ENCODE results near the gene GLI3. TPM values are rescaled to one million over a fixed set of nuclear protein-coding genes. Genes with fewer than 3 reads are reported as not detected.

GLI3 gene
- total and polyA plus RNA-seq, 2 of the 4 experiments (the other 2 are of a cell fraction) = 1.3 to 3.9 TPM

DNA sequence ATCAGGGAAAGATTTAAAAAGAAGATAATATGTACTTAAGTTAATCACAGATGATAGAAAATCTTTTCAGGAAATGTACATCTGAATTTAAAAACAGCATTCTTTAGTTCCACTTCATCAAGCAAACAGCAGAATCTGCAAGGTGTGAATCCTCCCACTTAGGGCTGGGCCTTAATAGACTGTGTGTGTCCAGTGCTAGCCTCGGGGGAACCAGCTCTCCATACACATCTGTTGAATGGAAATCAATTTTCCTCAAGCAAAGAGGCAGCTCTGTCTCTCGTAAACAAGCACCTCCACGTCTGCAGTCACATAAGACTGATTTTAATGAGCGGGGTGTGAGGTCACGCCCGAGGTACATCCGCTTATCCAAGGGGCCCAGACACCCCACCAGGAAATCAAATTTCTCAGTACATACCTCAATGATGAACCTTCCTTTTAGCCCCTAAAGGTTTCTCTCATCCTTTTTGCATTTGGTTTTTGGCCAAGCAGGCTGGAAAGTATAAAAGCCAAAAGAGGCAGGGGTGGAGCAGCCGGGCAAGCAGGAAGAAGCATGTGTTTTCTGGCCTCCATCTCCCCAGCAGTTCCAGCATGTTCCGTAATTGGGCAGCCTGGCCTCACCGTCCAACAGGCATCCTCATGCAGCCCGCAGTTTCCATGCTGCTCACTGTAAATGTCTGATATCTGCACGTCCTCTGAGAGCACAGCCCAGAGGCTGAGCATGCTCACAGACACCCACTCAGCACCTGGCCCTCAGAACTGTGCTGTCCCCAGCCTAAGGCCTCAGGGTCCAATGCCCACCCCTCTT, 131.3 kb downstream of the GLI3 start (continued):
- no peak for TF ChIP-seq FOS (IDR thresholded peaks at IDR 0.05; ENCODE audit: low read depth, low read length)

DNA sequence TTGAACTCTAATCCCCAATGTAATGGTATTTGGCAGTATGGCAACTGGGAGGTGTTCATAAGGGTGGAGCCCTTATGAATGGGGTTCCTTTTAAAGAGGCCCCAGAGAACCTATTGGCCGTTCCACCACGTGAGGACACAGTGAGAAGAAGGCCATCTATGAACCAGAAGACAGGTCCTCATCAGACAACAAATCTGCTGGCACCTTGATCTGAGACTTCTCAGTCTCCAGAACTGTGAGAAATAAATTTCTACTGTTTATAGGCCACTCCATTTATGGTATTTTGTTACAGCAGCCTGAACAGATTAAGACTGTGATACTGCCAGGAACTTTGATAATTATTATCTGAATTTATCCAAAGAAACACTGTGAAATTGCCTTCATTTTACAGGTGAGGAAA, 132.3 kb downstream of the GLI3 start:
- no peak overlapping the region for H2AK5ac ChIP-seq (ENCODE audit: low read depth, low read length)
- no peak for ATAC-seq (ENCODE audit: low read depth)
- no peak overlapping the region for H4K91ac ChIP-seq (ENCODE audit: insufficient read depth, low read depth, low read length)
- dilution Hi-C loops (cut with HindIII; ENCODE audit: low sequenced_read_pairs, unreplicated experiment) = no loop called here
- no peaks in the 10 kb centered on the region for H3K9me3 ChIP-seq (ENCODE audit: control insufficient read depth, insufficient read depth, low read length)
- H3K79me1 ChIP-seq (ENCODE audit: low read depth in 1 of 2, low read length in 2 of 2) = peaks cover 0 to 10% of the 10 kb centered on the region in 2 experiments; a peak in 2 of 4 replicates
- no peak overlapping the region for H3K4me3 ChIP-seq (ENCODE audit: insufficient read depth, low read depth, low read length)
- BruUV-seq (replicated peaks) = no TSS peak
- no peak overlapping the region for H3K23ac ChIP-seq (ENCODE audit: low read depth, low read length)
- H3K14ac ChIP-seq (replicated peaks; ENCODE audit: low read depth, low read length) = no peak overlapping the region
- in situ Hi-C loops (cut with MboI; ENCODE audit: low sequenced_read_pairs) = no loop called here
- H3K27ac ChIP-seq (ENCODE audit: insufficient read depth, low read length) = peak overlapping the region; percentile 32; the same call in 1 of the 2 replicates
- TF ChIP-seq RFX5 (IDR thresholded peaks at IDR 0.05; ENCODE audit: low read depth, low read length) (no peak), SMC3 (IDR thresholded peaks at IDR 0.05; ENCODE audit: low read depth, low read length) (no peak), BHLHE40 (IDR thresholded peaks at IDR 0.05; ENCODE audit: low read depth, low read length) (no peak), POLR2A (IDR thresholded peaks at IDR 0.05; ENCODE audit: low read depth, low read length) (no peak), NFE2L2 (IDR thresholded peaks at IDR 0.05; ENCODE audit: low read depth, low read length) (no peak)
- TF ChIP-seq, protein P1, sequence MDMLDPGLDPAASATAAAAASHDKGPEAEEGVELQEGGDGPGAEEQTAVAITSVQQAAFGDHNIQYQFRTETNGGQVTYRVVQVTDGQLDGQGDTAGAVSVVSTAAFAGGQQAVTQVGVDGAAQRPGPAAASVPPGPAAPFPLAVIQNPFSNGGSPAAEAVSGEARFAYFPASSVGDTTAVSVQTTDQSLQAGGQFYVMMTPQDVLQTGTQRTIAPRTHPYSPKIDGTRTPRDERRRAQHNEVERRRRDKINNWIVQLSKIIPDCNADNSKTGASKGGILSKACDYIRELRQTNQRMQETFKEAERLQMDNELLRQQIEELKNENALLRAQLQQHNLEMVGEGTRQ (IDR thresholded peaks at IDR 0.05; ENCODE audit: low read depth, low read length) = no peak
- H2AFZ ChIP-seq (replicated peaks; ENCODE audit: low read length, poor library complexity) = no peak overlapping the region
- peaks cover 12% of the 10 kb centered on the region; the same call in 1 of the 2 replicates for H3K4me1 ChIP-seq (ENCODE audit: control insufficient read depth, insufficient read depth, low read length)
- no peak overlapping the region for H3K4ac ChIP-seq (ENCODE audit: low read depth, low read length)
- H2BK20ac ChIP-seq (ENCODE audit: low read depth, low read length) = no peak overlapping the region
- H3K18ac ChIP-seq (ENCODE audit: low read depth, low read length) = peak overlapping the region; percentile 48; the same call in 1 of the 2 replicates
- no CpG with 5 or more reads among the region's 2 CpGs for WGBS, 2 experiments (ENCODE audit: extremely low coverage in 2 of 2, insufficient read length in 1 of 2)
- peaks cover 11% of the 10 kb centered on the region; the same call in 1 of the 2 replicates for H3K9me1 ChIP-seq (ENCODE audit: insufficient read depth, low read length)
- POLR2A ChIA-PET (ENCODE audit: unreplicated experiment) = no interaction called here
- H2BK15ac ChIP-seq (ENCODE audit: low read depth, low read length) = no peak overlapping the region
- H3K56ac ChIP-seq (ENCODE audit: extremely low read depth, insufficient read depth, low read length) = no peak overlapping the region
- no peak overlapping the region for H2BK5ac ChIP-seq (ENCODE audit: low read depth, low read length, poor library complexity, severe bottlenecking)
- no peak overlapping the region for H3K9ac ChIP-seq (ENCODE audit: low read depth, low read length)
- H3K27me3 ChIP-seq (ENCODE audit: control insufficient read depth, insufficient read depth, low read length) = no peaks in the 10 kb centered on the region
- DNase-seq = no peak
- CTCF ChIA-PET = no interaction called here
- no peak overlapping the region for H2BK120ac ChIP-seq (ENCODE audit: low read depth, low read length)
- H3K4me2 ChIP-seq (ENCODE audit: low read depth, low read length) = no peak overlapping the region
- no peaks in the 10 kb centered on the region for H4K20me1 ChIP-seq (ENCODE audit: insufficient read depth, low read length)
- H4K5ac ChIP-seq (ENCODE audit: low read depth, low read length) = no peak overlapping the region; the same call in 1 of the 2 replicates
- no peak overlapping the region for H2AK9ac ChIP-seq (replicated peaks; ENCODE audit: low read depth, low read length, poor library complexity)
- H4K8ac ChIP-seq (ENCODE audit: low read depth in 2 of 2, low read length in 2 of 2) = no peak overlapping the region
- intact Hi-C loops (cut with micrococcal nuclease) = no loop called here
- H3K36me3 ChIP-seq (ENCODE audit: control insufficient read depth, insufficient read depth, low read length) = peaks cover 11% of the 10 kb centered on the region; the same call in 1 of the 2 replicates

Data from IMR-90 (cell line).